Esophagus muscularis mucosa (tissue), 4 donors: Measurements from ENCODE around the gene CCNF. TPM values are rescaled to one million over a fixed set of nuclear protein-coding genes. Genes with fewer than 3 reads are reported as not detected.

Experiments used
- DNase-seq: peaks from one replicate; pipeline ENCODE4 v3.0.0-alpha.2; 2017; ENCODE audit errors: extremely low spot score
- H3K27ac ChIP-seq, 4 donors: fragments of 200-600 bp; sonication (generic); replicated peaks in 1 of 4; 1 replicate in 3 of 4; 2 replicates in 1 of 4; pipeline ENCODE4 v1.5.1; 2016 to 2019; ENCODE audit warnings: mild to moderate bottlenecking in 1 of 4
- H3K27me3 ChIP-seq, 4 donors: fragments of 200-600 bp; sonication (generic); one replicate each; pipeline versions ENCODE4 v1.5.1 to v1.6.0; 2016 to 2019
- H3K36me3 ChIP-seq, 4 donors: fragments of 200-600 bp; sonication (generic); one replicate each; pipeline ENCODE4 v1.5.1; 2016 to 2019
- H3K4me1 ChIP-seq, 4 donors: fragments of 200-600 bp; sonication (generic); one replicate each; pipeline ENCODE4 v1.5.1; 2016 to 2019
- H3K4me3 ChIP-seq, 4 donors: fragments of 200-600 bp; sonication (generic); 1 replicate in 2 of 4; 2 replicates in 2 of 4; pipeline ENCODE4 v1.5.1; 2016 to 2019; ENCODE audit warnings: mild to moderate bottlenecking in 4 of 4, moderate library complexity in 1 of 4
- H3K9me3 ChIP-seq, 4 donors: fragments of 200-600 bp; sonication (generic); 1 replicate in 3 of 4; 2 replicates in 1 of 4; pipeline ENCODE4 v1.5.1; 2016 to 2019
- CTCF ChIP-seq, 3 experiments: fragments of 200-600 bp in 2 of 3; fragments of 450-650 bp in 1 of 3; sonication (generic) in 2 of 3; IDR thresholded peaks; one replicate each; pipeline ENCODE4 v1.5.1; 2017 to 2019; ENCODE audit warnings: antibody characterized with exemption in 3 of 3, mild to moderate bottlenecking in 2 of 3, moderate library complexity in 1 of 3
- EP300 ChIP-seq: sonication (generic); formaldehyde crosslinking; IDR thresholded peaks from one replicate; pipeline ENCODE4 v1.6.1; 2017; ENCODE audit warnings: antibody characterized with exemption
- POLR2A ChIP-seq: fragments of 450-650 bp; IDR thresholded peaks from one replicate; pipeline ENCODE4 v1.6.1; 2017; ENCODE audit warnings: antibody characterized with exemption, moderate library complexity, mild to moderate bottlenecking, low read depth
- POLR2AphosphoS5 ChIP-seq, 2 donors: sonication (generic); formaldehyde crosslinking; IDR thresholded peaks; one replicate each; pipeline ENCODE4 v1.6.1; 2017; ENCODE audit warnings: antibody characterized with exemption in 2 of 2
- WGBS: methylation state at CpG from one replicate; pipeline ENCODE4 v1.1.5; 2018; 5-methylcytosine and 5-hydroxymethylcytosine counted together
- intact Hi-C: fragments of 100-400 bp; cut with DNase I; formaldehyde crosslinking; loops from one replicate; pipeline ENCODE4 v1.15.1; 2023
- total RNA-seq, 4 donors: library from RNA; depleted of rRNA; stranded (reverse); fragments of >200 nt; gene quantifications; one replicate each; pipeline versions ENCODE4 v1.1.0 to v1.2.1, GENCODE V29; 2016

Gene CCNF
- total RNA-seq, 4 donors from 2014 or later, result 0.83 to 2.5 (median 1.5) TPM

GRCh38 chr16:2489581-2489980 is 60.3 kb downstream of the CCNF start:
- no peaks in the 10 kb centered on the region for H3K27me3 ChIP-seq
- TF ChIP-seq POLR2A, result no peak
- no peak for TF ChIP-seq CTCF (IDR thresholded peaks at IDR 0.05)
- no peak for TF ChIP-seq EP300
- TF ChIP-seq POLR2AphosphoS5 (IDR thresholded peaks at IDR 0.05), result no peak
- H3K4me3 ChIP-seq, result no peak overlapping the region
- H3K27ac ChIP-seq, result no peak overlapping the region
- DNase-seq, result no peak
- WGBS, result 92% methylated on average over 7 of the region's 16 CpGs
- H3K36me3 ChIP-seq, result peaks cover 0 to 16% (median 5%) of the 10 kb centered on the region in 4 donors
- H3K4me1 ChIP-seq, result peaks cover 11 to 24% (median 14%) of the 10 kb centered on the region in 4 donors
- no peaks in the 10 kb centered on the region for H3K9me3 ChIP-seq
- intact Hi-C loops, result no loop called here

- DNase-seq, result no peak
- Histone ChIP-seq H3K4me1 (peaks cover 7 to 17% (median 13%) of the 10 kb centered on the region in 4 donors), H3K4me3 (no peak overlapping the region), H3K27ac (no peak overlapping the region), H3K36me3 (peaks cover 0 to 16% (median 5%) of the 10 kb centered on the region in 4 donors), H3K27me3 (no peaks in the 10 kb centered on the region), H3K9me3 (no peaks in the 10 kb centered on the region)
- TF ChIP-seq CTCF (IDR thresholded peaks at IDR 0.05), result no peak
- no peak for TF ChIP-seq EP300
- no peak for TF ChIP-seq POLR2A
- no peak for TF ChIP-seq POLR2AphosphoS5 (IDR thresholded peaks at IDR 0.05)
- intact Hi-C loops, result no loop called here
- 91% methylated on average over 19 of the region's 23 CpGs for WGBS
These were observed 61.2 kb downstream of the CCNF start for GRCh38 chr16:2490190-2491105.

- intact Hi-C loops, result no loop called here
- Histone ChIP-seq H3K27me3 (no peaks in the 10 kb centered on the region), H3K36me3 (peaks cover 13 to 24% (median 18%) of the 10 kb centered on the region in 4 donors), H3K4me1 (peaks cover 5 to 8% (median 7%) of the 10 kb centered on the region in 4 donors), H3K9me3 (no peaks in the 10 kb centered on the region), H3K27ac (no peak overlapping the region), H3K4me3 (no peak overlapping the region)
- TF ChIP-seq POLR2AphosphoS5 (IDR thresholded peaks at IDR 0.05), result no peak
- TF ChIP-seq POLR2A, result no peak
- TF ChIP-seq CTCF (IDR thresholded peaks at IDR 0.05), result no peak
- TF ChIP-seq EP300, result no peak
- WGBS, result 88% methylated on average over 7 of the region's 13 CpGs
- no peak for DNase-seq
These were observed 63.0 kb downstream of the CCNF start for GRCh38 chr16:2492292-2492691.

- 92% methylated on average over 6 of the region's 6 CpGs for WGBS
- intact Hi-C loops, result no loop called here
- no peak for TF ChIP-seq POLR2A
- no peak for TF ChIP-seq EP300
- TF ChIP-seq CTCF (IDR thresholded peaks at IDR 0.05), result no peak
- no peak for TF ChIP-seq POLR2AphosphoS5 (IDR thresholded peaks at IDR 0.05)
These were observed 64.4 kb downstream of the CCNF start for GRCh38 chr16:2493605-2494004.

More at GRCh38 chr16:2493605-2494004, 64.4 kb downstream of the CCNF start:
- H3K27ac ChIP-seq, result no peak overlapping the region
- H3K27me3 ChIP-seq, result no peaks in the 10 kb centered on the region
- H3K4me1 ChIP-seq, result peaks cover 17 to 19% (median 18%) of the 10 kb centered on the region in 4 donors
- H3K9me3 ChIP-seq, result no peaks in the 10 kb centered on the region
- H3K4me3 ChIP-seq, result no peak overlapping the region
- DNase-seq, result no peak
- H3K36me3 ChIP-seq, result peaks cover 13 to 37% (median 25%) of the 10 kb centered on the region in 4 donors
